ENCODE measurements around the gene ENAH. TPM values are rescaled to one million over a fixed set of nuclear protein-coding genes. Genes with fewer than 3 reads are reported as not detected.

ENAH gene
- total and polyA plus RNA-seq, 2 experiments from 2014 or later, result 109 to 184 TPM

DNA sequence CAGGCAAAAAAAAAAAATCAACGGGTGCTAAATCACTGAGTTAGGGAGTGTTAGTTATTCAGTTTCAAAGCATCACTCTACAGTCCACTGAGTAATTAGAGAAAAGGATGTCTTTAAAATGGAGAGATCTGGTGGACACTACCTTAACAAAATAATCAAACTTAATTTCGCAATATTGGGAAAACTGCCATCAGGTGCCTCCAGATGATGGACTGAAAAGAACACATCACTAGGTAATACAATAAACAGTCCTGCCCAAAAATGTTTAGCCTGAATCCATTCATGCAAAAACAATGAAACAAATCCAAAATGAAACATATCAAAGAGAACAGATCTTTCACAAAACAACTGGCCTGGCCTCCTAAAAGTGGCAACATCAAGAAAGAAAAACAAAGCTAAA, 54.1 kb downstream of the ENAH start:
- Histone ChIP-seq H3K79me2 (replicated peaks; ENCODE audit: insufficient read depth) (peaks cover 100% of the 10 kb centered on the region), H3K9me2 (ENCODE audit: insufficient read depth) (no peaks in the 10 kb centered on the region), H2AFZ (no peak overlapping the region), H3K4me2 (no peak overlapping the region), H3F3A (replicated peaks; ENCODE audit: low read depth) (no peaks in the 10 kb centered on the region), H3K4me3 (no peak overlapping the region), H3K27ac (ENCODE audit: low read depth) (no peak overlapping the region), H3K36me3 (ENCODE audit: insufficient read depth) (no peaks in the 10 kb centered on the region), H3K27me3 (ENCODE audit: insufficient read depth) (no peaks in the 10 kb centered on the region), H4K20me1 (replicated peaks; ENCODE audit: insufficient read depth) (peaks cover 82% of the 10 kb centered on the region), H3K4me1 (ENCODE audit: insufficient read depth) (0 out of 2 replicates have a peak, but pooled peaks cover 4% of the 10 kb centered on the region)
- Mint-ChIP-seq H3K4me3 (no peak overlapping the region; the same call in 2 of the 3 replicates), H3K27ac (no peak overlapping the region), H3K4me1 (peaks cover 31% of the 10 kb centered on the region), H3K9me3 (peaks cover 12% of the 10 kb centered on the region; the same call in 2 of the 3 replicates), H3K27me3 (ENCODE audit: insufficient read depth, low read depth, poor library complexity) (peaks cover 2% of the 10 kb centered on the region), H3K36me3 (ENCODE audit: low read depth) (peaks cover 28% of the 10 kb centered on the region)
- no peak for DNase-seq (ENCODE audit: low spot score)
- ATAC-seq, result no peak
- TF ChIP-seq EZH2 (IDR thresholded peaks at IDR 0.05; ENCODE audit: low read depth, unreplicated experiment) (no peak), POLR2AphosphoS5 (IDR thresholded peaks at IDR 0.05; ENCODE audit: low read depth) (no peak), NANOG (IDR thresholded peaks at IDR 0.05; ENCODE audit: borderline replicate concordance) (no peak), ZNF331 (CRISPR knock-in tag; IDR thresholded peaks at IDR 0.05; ENCODE audit: low read depth) (no peak)

- Histone ChIP-seq H3K9me2 (ENCODE audit: insufficient read depth) (no peaks in the 10 kb centered on the region), H3F3A (replicated peaks; ENCODE audit: low read depth) (no peaks in the 10 kb centered on the region), H3K4me3 (no peak overlapping the region), H3K79me2 (replicated peaks; ENCODE audit: insufficient read depth) (peaks cover 100% of the 10 kb centered on the region), H3K36me3 (ENCODE audit: insufficient read depth) (no peaks in the 10 kb centered on the region), H3K27me3 (ENCODE audit: insufficient read depth) (no peaks in the 10 kb centered on the region), H3K27ac (ENCODE audit: low read depth) (no peak overlapping the region), H2AFZ (no peak overlapping the region), H3K4me2 (no peak overlapping the region), H4K20me1 (replicated peaks; ENCODE audit: insufficient read depth) (peaks cover 81% of the 10 kb centered on the region), H3K4me1 (ENCODE audit: insufficient read depth) (0 out of 2 replicates have a peak, but pooled peaks cover 7% of the 10 kb centered on the region)
- ATAC-seq (no peak), DNase-seq (ENCODE audit: low spot score) (no peak)
- Mint-ChIP-seq H3K4me1 (peaks cover 37% of the 10 kb centered on the region), H3K9me3 (peaks cover 12% of the 10 kb centered on the region; the same call in 2 of the 3 replicates), H3K4me3 (no peak overlapping the region), H3K27ac (no peak overlapping the region), H3K36me3 (ENCODE audit: low read depth) (peaks cover 28% of the 10 kb centered on the region), H3K27me3 (ENCODE audit: insufficient read depth, low read depth, poor library complexity) (peaks cover 2% of the 10 kb centered on the region)
- TF ChIP-seq, protein P1, sequence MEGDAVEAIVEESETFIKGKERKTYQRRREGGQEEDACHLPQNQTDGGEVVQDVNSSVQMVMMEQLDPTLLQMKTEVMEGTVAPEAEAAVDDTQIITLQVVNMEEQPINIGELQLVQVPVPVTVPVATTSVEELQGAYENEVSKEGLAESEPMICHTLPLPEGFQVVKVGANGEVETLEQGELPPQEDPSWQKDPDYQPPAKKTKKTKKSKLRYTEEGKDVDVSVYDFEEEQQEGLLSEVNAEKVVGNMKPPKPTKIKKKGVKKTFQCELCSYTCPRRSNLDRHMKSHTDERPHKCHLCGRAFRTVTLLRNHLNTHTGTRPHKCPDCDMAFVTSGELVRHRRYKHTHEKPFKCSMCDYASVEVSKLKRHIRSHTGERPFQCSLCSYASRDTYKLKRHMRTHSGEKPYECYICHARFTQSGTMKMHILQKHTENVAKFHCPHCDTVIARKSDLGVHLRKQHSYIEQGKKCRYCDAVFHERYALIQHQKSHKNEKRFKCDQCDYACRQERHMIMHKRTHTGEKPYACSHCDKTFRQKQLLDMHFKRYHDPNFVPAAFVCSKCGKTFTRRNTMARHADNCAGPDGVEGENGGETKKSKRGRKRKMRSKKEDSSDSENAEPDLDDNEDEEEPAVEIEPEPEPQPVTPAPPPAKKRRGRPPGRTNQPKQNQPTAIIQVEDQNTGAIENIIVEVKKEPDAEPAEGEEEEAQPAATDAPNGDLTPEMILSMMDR (conservative IDR thresholded peaks at IDR 0.05; ENCODE audit: low read depth in 2 of 2), result no peak
Observed at GRCh38 chr1:225597926-225598575, 54.9 kb downstream of the ENAH start.

GRCh38 chr1:225596736-225597135, 56.2 kb downstream of the ENAH start:
- Histone ChIP-seq H3K79me2 (replicated peaks; ENCODE audit: insufficient read depth) (peaks cover 100% of the 10 kb centered on the region), H3K9me2 (ENCODE audit: insufficient read depth) (no peaks in the 10 kb centered on the region)
- TF ChIP-seq, protein P1 (conservative IDR thresholded peaks at IDR 0.05; ENCODE audit: low read depth in 2 of 2), result no peak
- TF ChIP-seq EZH2 (IDR thresholded peaks at IDR 0.05; ENCODE audit: low read depth, unreplicated experiment) (no peak), STAT1 (IDR thresholded peaks at IDR 0.05; ENCODE audit: unreplicated experiment) (no peak), ZNF114 (CRISPR knock-in tag; IDR thresholded peaks at IDR 0.05) (no peak)

More at GRCh38 chr1:225596736-225597135, 56.2 kb downstream of the ENAH start:
- Histone ChIP-seq H3K27me3 (ENCODE audit: insufficient read depth) (no peaks in the 10 kb centered on the region), H3K4me2 (no peak overlapping the region), H3K4me1 (ENCODE audit: insufficient read depth) (0 out of 2 replicates have a peak, but pooled peaks cover 7% of the 10 kb centered on the region), H3F3A (replicated peaks; ENCODE audit: low read depth) (no peaks in the 10 kb centered on the region), H2AFZ (no peak overlapping the region), H3K27ac (ENCODE audit: low read depth) (no peak overlapping the region), H3K36me3 (ENCODE audit: insufficient read depth) (no peaks in the 10 kb centered on the region), H3K4me3 (no peak overlapping the region), H4K20me1 (replicated peaks; ENCODE audit: insufficient read depth) (peaks cover 71% of the 10 kb centered on the region)
- DNase-seq (ENCODE audit: low spot score) (no peak), ATAC-seq (no peak)
- H3K4me3 Mint-ChIP-seq, result no peak overlapping the region
- H3K36me3 Mint-ChIP-seq (ENCODE audit: low read depth), result peaks cover 24% of the 10 kb centered on the region
- peaks cover 12% of the 10 kb centered on the region; the same call in 2 of the 3 replicates for H3K9me3 Mint-ChIP-seq
- peaks cover 46% of the 10 kb centered on the region for H3K4me1 Mint-ChIP-seq
- H3K27ac Mint-ChIP-seq, result no peak overlapping the region
- H3K27me3 Mint-ChIP-seq (ENCODE audit: insufficient read depth, low read depth, poor library complexity), result peaks cover 2% of the 10 kb centered on the region
